Mesenchymal stem cell (in vitro differentiated cells and primary cell): Measurements from ENCODE around the gene NAALADL2.

Experiments used
- DNase-seq: peaks from one replicate; pipeline ENCODE4 v3.0.0-alpha.2; 2013
- H2AFZ ChIP-seq: one replicate; pipeline ENCODE4 v1.6.1; 2013; ENCODE audit warnings: low read depth, mild to moderate bottlenecking, control low read depth, inconsistent platforms, low read length, moderate library complexity
- H2AK5ac ChIP-seq: 2 replicates; pipeline ENCODE4 v1.6.1; 2013; ENCODE audit warnings: low read length, moderate library complexity, mild to moderate bottlenecking, inconsistent platforms; ENCODE audit not compliant: severe bottlenecking
- H2BK120ac ChIP-seq: one replicate; pipeline ENCODE4 v1.6.1; 2013; ENCODE audit warnings: low read depth, mild to moderate bottlenecking, inconsistent platforms, low read length, moderate library complexity
- H2BK12ac ChIP-seq, 2 experiments: one replicate each; pipeline ENCODE4 v1.6.1; 2013; ENCODE audit warnings: inconsistent platforms in 2 of 2, low read length in 2 of 2, mild to moderate bottlenecking in 2 of 2, moderate library complexity in 2 of 2, control low read depth in 1 of 2
- H2BK15ac ChIP-seq: one replicate; pipeline ENCODE4 v1.6.1; 2013; ENCODE audit warnings: mild to moderate bottlenecking, low read depth, inconsistent platforms; ENCODE audit not compliant: poor library complexity, severe bottlenecking
- H2BK5ac ChIP-seq: 2 replicates; pipeline ENCODE4 v1.6.1; 2013; ENCODE audit warnings: low read depth, mild to moderate bottlenecking, low read length, control low read depth, inconsistent platforms; ENCODE audit not compliant: poor library complexity, severe bottlenecking
- H3K14ac ChIP-seq, 2 experiments: one replicate each; pipeline ENCODE4 v1.6.1; 2013; ENCODE audit warnings: inconsistent platforms in 2 of 2, low read length in 2 of 2, control low read depth in 1 of 2, mild to moderate bottlenecking in 1 of 2, moderate library complexity in 1 of 2
- H3K18ac ChIP-seq, 2 experiments: one replicate each; pipeline ENCODE4 v1.6.1; 2013; ENCODE audit warnings: inconsistent platforms in 2 of 2, low read length in 2 of 2, control low read depth in 1 of 2, low read depth in 1 of 2, mild to moderate bottlenecking in 1 of 2
- H3K23ac ChIP-seq, 2 experiments: one replicate each; pipeline ENCODE4 v1.6.1; 2013; ENCODE audit warnings: inconsistent platforms in 2 of 2, low read length in 2 of 2, mild to moderate bottlenecking in 2 of 2, moderate library complexity in 2 of 2, control low read depth in 1 of 2
- H3K27ac ChIP-seq: 2 replicates; pipeline ENCODE4 v1.5.1; 2013; ENCODE audit warnings: mild to moderate bottlenecking, moderate library complexity, low read length, control low read depth, inconsistent platforms; ENCODE audit not compliant: poor library complexity, severe bottlenecking
- H3K27me3 ChIP-seq, 2 experiments: 2 replicates each; pipeline versions ENCODE4 v1.6.1 to v1.7.0; 2013; ENCODE audit warnings: low read length in 2 of 2, mild to moderate bottlenecking in 2 of 2, moderate library complexity in 2 of 2, control low read depth in 1 of 2, inconsistent platforms in 1 of 2; ENCODE audit not compliant: control insufficient read depth in 1 of 2, insufficient read depth in 1 of 2
- H3K36me3 ChIP-seq, 2 experiments: 2 replicates each; pipeline versions ENCODE4 v1.6.1 to v1.7.0; 2013; ENCODE audit warnings: low read length in 2 of 2, control low read depth in 1 of 2, inconsistent platforms in 1 of 2, low read depth in 1 of 2, mild to moderate bottlenecking in 1 of 2; ENCODE audit not compliant: insufficient read depth in 2 of 2, control insufficient read depth in 1 of 2
- H3K4ac ChIP-seq, 2 experiments: one replicate each; pipeline ENCODE4 v1.6.1; 2013; ENCODE audit warnings: inconsistent platforms in 2 of 2, low read length in 2 of 2, mild to moderate bottlenecking in 2 of 2, moderate library complexity in 2 of 2, control low read depth in 1 of 2, low read depth in 1 of 2
- H3K4me1 ChIP-seq: 2 replicates; pipeline ENCODE4 v1.6.1; 2013; ENCODE audit warnings: low read depth, low read length, control low read depth; ENCODE audit not compliant: control insufficient read depth, insufficient read depth
- H3K4me2 ChIP-seq: 2 replicates; pipeline ENCODE4 v1.6.1; 2013; ENCODE audit warnings: low read length, mild to moderate bottlenecking, inconsistent platforms; ENCODE audit not compliant: poor library complexity, severe bottlenecking
- H3K4me3 ChIP-seq, 2 experiments: 2 replicates each; pipeline versions ENCODE4 v1.5.1 to v1.7.0; 2013; ENCODE audit warnings: low read length in 2 of 2, mild to moderate bottlenecking in 2 of 2, control low read depth in 1 of 2, low read depth in 1 of 2; ENCODE audit not compliant: insufficient read depth in 1 of 2
- H3K79me1 ChIP-seq: replicated peaks from 2 replicates; pipeline ENCODE4 v1.6.1; 2013; ENCODE audit warnings: mild to moderate bottlenecking, control low read depth, low read length, inconsistent platforms; ENCODE audit not compliant: poor library complexity, severe bottlenecking
- H3K9ac ChIP-seq: 2 replicates; pipeline ENCODE4 v1.7.0; 2013; ENCODE audit warnings: mild to moderate bottlenecking, low read length, moderate library complexity
- H3K9me3 ChIP-seq: 2 replicates; pipeline ENCODE4 v1.7.0; 2013; ENCODE audit warnings: mild to moderate bottlenecking, low read length; ENCODE audit not compliant: control insufficient read depth
- H4K8ac ChIP-seq: one replicate; pipeline ENCODE4 v1.6.1; 2013; ENCODE audit warnings: inconsistent platforms, mild to moderate bottlenecking, low read length, moderate library complexity
- H4K91ac ChIP-seq: one replicate; pipeline ENCODE4 v1.6.1; 2013; ENCODE audit warnings: mild to moderate bottlenecking, low read length, inconsistent platforms
- WGBS: methylation state at CpG from one replicate; pipeline ENCODE4 v1.1.7; 2013; ENCODE audit warnings: mixed read lengths; 5-methylcytosine and 5-hydroxymethylcytosine counted together

NAALADL2 gene

GRCh38 chr3:175093748-175094147 is 234.6 kb downstream of the NAALADL2 start:
- Histone ChIP-seq H3K4me3 (no peak overlapping the region), H2BK5ac (no peak overlapping the region), H2BK12ac (no peak overlapping the region), H2BK15ac (no peak overlapping the region), H3K18ac (no peak overlapping the region), H2AK5ac (no peak overlapping the region), H3K36me3 (no peaks in the 10 kb centered on the region), H3K14ac (no peak overlapping the region), H4K8ac (no peak overlapping the region), H3K4ac (no peak overlapping the region), H3K79me1 (no peaks in the 10 kb centered on the region), H3K27me3 (no peaks in the 10 kb centered on the region), H2AFZ (no peak overlapping the region), H3K9me3 (no peaks in the 10 kb centered on the region), H3K4me1 (no peaks in the 10 kb centered on the region), H4K91ac (no peak overlapping the region), H3K23ac (no peak overlapping the region), H3K4me2 (no peak overlapping the region), H2BK120ac (no peak overlapping the region), H3K9ac (no peak overlapping the region), H3K27ac (no peak overlapping the region)
- 46% methylated on average over 2 of the region's 3 CpGs for WGBS
- no peak for DNase-seq

GRCh38 chr3:175094344-175094743 is 235.2 kb downstream of the NAALADL2 start:
- Histone ChIP-seq H4K91ac (no peak overlapping the region), H3K27ac (no peak overlapping the region), H2AFZ (no peak overlapping the region), H3K18ac (no peak overlapping the region), H3K4me3 (no peak overlapping the region), H3K9ac (no peak overlapping the region), H3K27me3 (no peaks in the 10 kb centered on the region), H3K4ac (no peak overlapping the region), H2BK120ac (no peak overlapping the region), H2BK12ac (no peak overlapping the region), H3K9me3 (no peaks in the 10 kb centered on the region), H2BK15ac (no peak overlapping the region), H3K79me1 (no peaks in the 10 kb centered on the region), H3K23ac (no peak overlapping the region), H2AK5ac (no peak overlapping the region), H4K8ac (no peak overlapping the region), H3K4me2 (no peak overlapping the region), H3K4me1 (no peaks in the 10 kb centered on the region), H3K36me3 (no peaks in the 10 kb centered on the region), H3K14ac (no peak overlapping the region), H2BK5ac (no peak overlapping the region)
- DNase-seq: no peak
- 100% methylated on average over 2 of the region's 2 CpGs for WGBS

- whole genome bisulfite sequencing: 100% methylated on average over 1 of the region's 1 CpG
- Histone ChIP-seq H2AFZ (no peak overlapping the region), H2BK120ac (no peak overlapping the region), H3K27me3 (no peaks in the 10 kb centered on the region), H2BK15ac (no peak overlapping the region), H3K9ac (no peak overlapping the region), H4K91ac (no peak overlapping the region), H4K8ac (no peak overlapping the region), H2AK5ac (no peak overlapping the region), H3K79me1 (no peaks in the 10 kb centered on the region), H3K4me1 (no peaks in the 10 kb centered on the region), H3K18ac (no peak overlapping the region), H3K4ac (no peak overlapping the region), H3K4me3 (no peak overlapping the region), H3K4me2 (no peak overlapping the region), H3K14ac (no peak overlapping the region), H2BK12ac (no peak overlapping the region), H3K23ac (no peak overlapping the region), H3K9me3 (no peaks in the 10 kb centered on the region), H2BK5ac (no peak overlapping the region), H3K36me3 (no peaks in the 10 kb centered on the region), H3K27ac (no peak overlapping the region)
- DNase-seq: no peak
These were observed 239.5 kb downstream of the NAALADL2 start for GRCh38 chr3:175098644-175099043.

- no CpG with 5 or more reads among the region's 1 CpG for WGBS
- H3K18ac ChIP-seq: no peak overlapping the region
- H2BK120ac ChIP-seq: no peak overlapping the region
- H3K4me1 ChIP-seq: no peaks in the 10 kb centered on the region
- H3K23ac ChIP-seq: no peak overlapping the region
- no peaks in the 10 kb centered on the region for H3K9me3 ChIP-seq
- H3K27ac ChIP-seq: no peak overlapping the region
- no peak overlapping the region for H3K14ac ChIP-seq
- no peak overlapping the region for H3K9ac ChIP-seq
- no peaks in the 10 kb centered on the region for H3K27me3 ChIP-seq
- H3K36me3 ChIP-seq: no peaks in the 10 kb centered on the region
- H2BK12ac ChIP-seq: no peak overlapping the region
- H4K8ac ChIP-seq: no peak overlapping the region
- H2BK15ac ChIP-seq: no peak overlapping the region
- H3K4me3 ChIP-seq: no peak overlapping the region
- no peak overlapping the region for H3K4ac ChIP-seq
- no peak overlapping the region for H4K91ac ChIP-seq
- H2AFZ ChIP-seq: no peak overlapping the region
- H2BK5ac ChIP-seq: no peak overlapping the region
- no peak for DNase-seq
- H3K79me1 ChIP-seq: no peaks in the 10 kb centered on the region
- no peak overlapping the region for H2AK5ac ChIP-seq
- no peak overlapping the region for H3K4me2 ChIP-seq
These were observed 243.0 kb downstream of the NAALADL2 start for GRCh38 chr3:175102161-175102560.
